ENCODE results near the gene KLHDC3.

KLHDC3 gene, protein sequence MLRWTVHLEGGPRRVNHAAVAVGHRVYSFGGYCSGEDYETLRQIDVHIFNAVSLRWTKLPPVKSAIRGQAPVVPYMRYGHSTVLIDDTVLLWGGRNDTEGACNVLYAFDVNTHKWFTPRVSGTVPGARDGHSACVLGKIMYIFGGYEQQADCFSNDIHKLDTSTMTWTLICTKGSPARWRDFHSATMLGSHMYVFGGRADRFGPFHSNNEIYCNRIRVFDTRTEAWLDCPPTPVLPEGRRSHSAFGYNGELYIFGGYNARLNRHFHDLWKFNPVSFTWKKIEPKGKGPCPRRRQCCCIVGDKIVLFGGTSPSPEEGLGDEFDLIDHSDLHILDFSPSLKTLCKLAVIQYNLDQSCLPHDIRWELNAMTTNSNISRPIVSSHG

GRCh38 chr6:43013843-43014433, at the start of gene KLHDC3, which contains the start of gene MEA1:
Gene KLHDC3, plus strand, starts transcription at chr6:43014249. Its CDS starts 2,944 bp downstream, at chr6:43017193.
Gene MEA1, minus strand, starts transcription at chr6:43013946. Its CDS starts 133 bp downstream, at chr6:43013813.
- H3K4me3 ChIP-seq (ENCODE audit: low read length) = peak within 1 kb of the TSS; percentile 89
- H3K27me3 ChIP-seq (ENCODE audit: control insufficient read depth, insufficient read depth, low read length) = no peaks in the 10 kb centered on the region
- H3K9ac ChIP-seq (ENCODE audit: low read length) = peak within 1 kb of the TSS; percentile 45
- H3K4me1 ChIP-seq (ENCODE audit: control insufficient read depth, insufficient read depth, low read length) = peaks cover 17% of the 10 kb centered on the region
- peaks cover 21% of the 10 kb centered on the region for H3K36me3 ChIP-seq (ENCODE audit: control insufficient read depth, insufficient read depth, low read length)
- H3K27ac ChIP-seq (ENCODE audit: low read depth, low read length) = peak within 1 kb of the TSS; percentile 73

DNA sequence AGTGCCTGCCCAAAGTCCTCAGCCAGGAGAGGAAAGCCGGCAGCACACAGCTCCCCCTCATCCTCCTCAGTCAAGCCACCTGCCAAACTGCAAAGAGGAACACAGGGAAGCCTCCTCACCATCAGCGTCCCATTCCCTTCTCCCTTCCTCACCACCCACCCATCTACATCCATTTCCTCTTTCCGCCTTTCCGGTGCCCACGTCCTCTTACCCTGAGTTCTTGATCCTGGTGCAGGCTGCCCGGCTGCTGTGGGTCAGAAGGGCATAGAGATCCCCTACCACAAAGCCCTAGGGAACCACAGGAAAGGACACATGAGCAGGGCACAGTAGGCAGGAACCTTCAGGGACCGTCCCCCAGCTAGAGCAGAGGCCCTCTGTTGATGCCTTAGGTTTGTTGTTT, 47.5 kb upstream of the KLHDC3 start:
- H3K4me3 ChIP-seq (ENCODE audit: low read length) = no peak overlapping the region
- no peak overlapping the region for H3K27ac ChIP-seq (ENCODE audit: low read depth, low read length)
- H3K4me1 ChIP-seq (ENCODE audit: control insufficient read depth, insufficient read depth, low read length) = no peaks in the 10 kb centered on the region
- no peaks in the 10 kb centered on the region for H3K27me3 ChIP-seq (ENCODE audit: control insufficient read depth, insufficient read depth, low read length)
- H3K36me3 ChIP-seq (ENCODE audit: control insufficient read depth, insufficient read depth, low read length) = peaks cover 16% of the 10 kb centered on the region
- no peak overlapping the region for H3K9ac ChIP-seq (ENCODE audit: low read length)

- Histone ChIP-seq H3K27ac (ENCODE audit: low read depth, low read length) (no peak overlapping the region), H3K36me3 (ENCODE audit: control insufficient read depth, insufficient read depth, low read length) (peaks cover 14% of the 10 kb centered on the region)
Observed at GRCh38 chr6:42967228-42967627, 46.8 kb upstream of the KLHDC3 start.

DNA sequence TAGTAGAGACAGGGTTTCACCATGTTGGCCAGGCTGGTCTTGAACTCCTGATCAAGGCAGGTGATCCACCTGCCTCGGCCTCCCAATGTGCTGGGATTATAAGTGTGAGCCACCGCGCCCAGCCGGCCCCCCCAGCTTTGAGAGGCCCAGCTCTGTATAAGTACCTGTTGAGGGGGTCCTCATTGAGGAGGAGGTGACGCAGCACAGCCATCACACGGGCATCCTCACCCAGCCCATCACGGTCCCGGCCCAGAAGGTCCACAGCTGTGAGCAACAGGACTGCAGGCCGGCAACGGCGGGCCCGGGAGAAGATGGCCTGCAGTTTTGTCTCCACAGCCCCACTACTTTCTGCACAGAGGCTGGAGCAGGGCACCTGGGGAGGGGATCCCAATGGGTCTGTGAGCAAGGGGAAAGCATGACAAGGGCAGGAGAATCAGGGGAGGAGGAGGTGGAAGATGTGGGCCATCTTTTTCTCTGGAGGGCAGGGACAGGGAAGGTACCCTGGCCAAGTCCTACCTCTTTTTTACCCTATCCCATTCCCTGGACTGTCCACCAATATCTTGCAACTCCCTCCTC, 45.8 kb upstream of the KLHDC3 start:
- Histone ChIP-seq H3K4me1 (ENCODE audit: control insufficient read depth, insufficient read depth, low read length) (no peaks in the 10 kb centered on the region), H3K9ac (ENCODE audit: low read length) (no peak overlapping the region), H3K36me3 (ENCODE audit: control insufficient read depth, insufficient read depth, low read length) (peaks cover 14% of the 10 kb centered on the region), H3K27me3 (ENCODE audit: control insufficient read depth, insufficient read depth, low read length) (no peaks in the 10 kb centered on the region), H3K27ac (ENCODE audit: low read depth, low read length) (no peak overlapping the region), H3K4me3 (ENCODE audit: low read length) (no peak overlapping the region)

More at GRCh38 chr6:42967228-42967627, 46.8 kb upstream of the KLHDC3 start:
- H3K27me3 ChIP-seq (ENCODE audit: control insufficient read depth, insufficient read depth, low read length) = no peaks in the 10 kb centered on the region
- no peak overlapping the region for H3K9ac ChIP-seq (ENCODE audit: low read length)
- H3K4me3 ChIP-seq (ENCODE audit: low read length) = no peak overlapping the region
- no peaks in the 10 kb centered on the region for H3K4me1 ChIP-seq (ENCODE audit: control insufficient read depth, insufficient read depth, low read length)

GRCh38 chr6:42968783-42969182, 45.3 kb upstream of the KLHDC3 start:
- peaks cover 12% of the 10 kb centered on the region for H3K36me3 ChIP-seq (ENCODE audit: control insufficient read depth, insufficient read depth, low read length)
- H3K4me1 ChIP-seq (ENCODE audit: control insufficient read depth, insufficient read depth, low read length) = no peaks in the 10 kb centered on the region
- H3K27ac ChIP-seq (ENCODE audit: low read depth, low read length) = no peak overlapping the region
- H3K4me3 ChIP-seq (ENCODE audit: low read length) = no peak overlapping the region
- no peak overlapping the region for H3K9ac ChIP-seq (ENCODE audit: low read length)
- no peaks in the 10 kb centered on the region for H3K27me3 ChIP-seq (ENCODE audit: control insufficient read depth, insufficient read depth, low read length)

GRCh38 chr6:42969431-42969830, 44.6 kb upstream of the KLHDC3 start:
- H3K27ac ChIP-seq (ENCODE audit: low read depth, low read length) = no peak overlapping the region
- H3K36me3 ChIP-seq (ENCODE audit: control insufficient read depth, insufficient read depth, low read length) = peaks cover 8% of the 10 kb centered on the region

DNA sequence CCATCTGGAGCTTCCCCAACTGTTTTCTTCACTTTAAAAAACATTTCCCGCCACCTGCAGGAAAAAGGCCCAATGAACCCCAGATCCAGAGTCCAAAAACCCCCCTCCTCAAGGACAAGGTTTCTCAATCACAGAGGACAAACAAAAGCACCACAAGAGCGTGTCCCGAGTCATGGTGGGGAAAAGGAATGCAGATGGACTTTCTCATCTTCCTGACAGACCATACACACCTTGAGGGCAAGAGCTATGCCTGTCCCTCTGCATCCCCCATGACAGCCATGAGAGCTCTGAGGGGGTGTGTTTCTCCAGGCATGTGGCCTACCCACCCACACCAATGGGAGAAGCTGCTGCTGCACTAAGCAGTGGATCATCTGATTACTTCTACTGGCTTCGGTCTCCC, 44.1 kb upstream of the KLHDC3 start:
- no peaks in the 10 kb centered on the region for H3K4me1 ChIP-seq (ENCODE audit: control insufficient read depth, insufficient read depth, low read length)
- H3K36me3 ChIP-seq (ENCODE audit: control insufficient read depth, insufficient read depth, low read length) = peaks cover 8% of the 10 kb centered on the region
- no peak overlapping the region for H3K9ac ChIP-seq (ENCODE audit: low read length)
- H3K27ac ChIP-seq (ENCODE audit: low read depth, low read length) = no peak overlapping the region
- H3K27me3 ChIP-seq (ENCODE audit: control insufficient read depth, insufficient read depth, low read length) = no peaks in the 10 kb centered on the region
- no peak overlapping the region for H3K4me3 ChIP-seq (ENCODE audit: low read length)

More at GRCh38 chr6:42969431-42969830, 44.6 kb upstream of the KLHDC3 start:
- no peaks in the 10 kb centered on the region for H3K4me1 ChIP-seq (ENCODE audit: control insufficient read depth, insufficient read depth, low read length)
- H3K4me3 ChIP-seq (ENCODE audit: low read length) = no peak overlapping the region
- H3K9ac ChIP-seq (ENCODE audit: low read length) = no peak overlapping the region
- H3K27me3 ChIP-seq (ENCODE audit: control insufficient read depth, insufficient read depth, low read length) = no peaks in the 10 kb centered on the region

DNA sequence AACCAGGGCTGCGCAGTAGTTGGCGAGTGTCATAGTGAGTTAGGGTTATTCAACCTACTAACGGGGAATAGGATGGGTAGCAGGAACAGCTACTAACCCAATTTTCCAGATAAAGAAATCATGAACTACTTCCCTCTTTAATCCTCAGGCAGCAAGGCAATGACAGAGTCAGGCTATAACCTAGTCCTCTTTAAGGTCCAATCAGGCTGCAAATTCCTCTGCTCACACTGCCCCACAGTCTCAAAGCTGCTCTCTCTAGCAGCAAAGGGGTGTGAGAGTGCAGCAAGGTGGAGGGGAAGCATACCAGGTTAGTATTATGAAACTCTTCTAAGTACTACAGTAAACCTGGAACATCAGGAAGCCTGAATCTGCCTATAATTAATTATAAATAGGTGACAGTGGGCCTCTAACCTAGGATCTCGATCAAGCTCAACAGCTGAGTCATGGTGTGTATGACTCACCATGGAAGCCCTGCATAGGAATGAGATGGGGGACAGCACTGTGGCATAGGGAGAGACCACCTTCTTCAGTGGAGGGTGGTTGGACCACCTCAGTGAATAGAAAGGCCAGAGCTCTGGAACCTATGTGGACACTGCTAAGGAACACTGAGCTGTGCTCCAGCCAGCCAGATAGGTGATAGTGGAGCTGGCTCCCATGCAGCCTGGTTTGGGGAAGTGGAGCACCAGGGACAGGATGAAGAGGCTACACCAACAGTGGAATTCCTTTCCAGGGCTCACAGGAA, 43.0 kb upstream of the KLHDC3 start:
- Histone ChIP-seq H3K27me3 (ENCODE audit: control insufficient read depth, insufficient read depth, low read length) (no peaks in the 10 kb centered on the region), H3K9ac (ENCODE audit: low read length) (no peak overlapping the region), H3K27ac (ENCODE audit: low read depth, low read length) (no peak overlapping the region), H3K4me1 (ENCODE audit: control insufficient read depth, insufficient read depth, low read length) (no peaks in the 10 kb centered on the region), H3K36me3 (ENCODE audit: control insufficient read depth, insufficient read depth, low read length) (peaks cover 6% of the 10 kb centered on the region), H3K4me3 (ENCODE audit: low read length) (no peak overlapping the region)

- Histone ChIP-seq H3K9ac (ENCODE audit: low read length) (no peak overlapping the region), H3K27ac (ENCODE audit: low read depth, low read length) (no peak overlapping the region), H3K36me3 (ENCODE audit: control insufficient read depth, insufficient read depth, low read length) (no peaks in the 10 kb centered on the region), H3K4me1 (ENCODE audit: control insufficient read depth, insufficient read depth, low read length) (no peaks in the 10 kb centered on the region), H3K4me3 (ENCODE audit: low read length) (no peak overlapping the region), H3K27me3 (ENCODE audit: control insufficient read depth, insufficient read depth, low read length) (no peaks in the 10 kb centered on the region)
Observed at GRCh38 chr6:42971746-42972327, 42.2 kb upstream of the KLHDC3 start.

GRCh38 chr6:42973926-42974325, 40.1 kb upstream of the KLHDC3 start:
- no peak overlapping the region for H3K27ac ChIP-seq (ENCODE audit: low read depth, low read length)
- H3K9ac ChIP-seq (ENCODE audit: low read length) = no peak overlapping the region
- H3K4me1 ChIP-seq (ENCODE audit: control insufficient read depth, insufficient read depth, low read length) = peaks cover 3% of the 10 kb centered on the region
- no peaks in the 10 kb centered on the region for H3K27me3 ChIP-seq (ENCODE audit: control insufficient read depth, insufficient read depth, low read length)
- no peak overlapping the region for H3K4me3 ChIP-seq (ENCODE audit: low read length)
- H3K36me3 ChIP-seq (ENCODE audit: control insufficient read depth, insufficient read depth, low read length) = no peaks in the 10 kb centered on the region

DNA sequence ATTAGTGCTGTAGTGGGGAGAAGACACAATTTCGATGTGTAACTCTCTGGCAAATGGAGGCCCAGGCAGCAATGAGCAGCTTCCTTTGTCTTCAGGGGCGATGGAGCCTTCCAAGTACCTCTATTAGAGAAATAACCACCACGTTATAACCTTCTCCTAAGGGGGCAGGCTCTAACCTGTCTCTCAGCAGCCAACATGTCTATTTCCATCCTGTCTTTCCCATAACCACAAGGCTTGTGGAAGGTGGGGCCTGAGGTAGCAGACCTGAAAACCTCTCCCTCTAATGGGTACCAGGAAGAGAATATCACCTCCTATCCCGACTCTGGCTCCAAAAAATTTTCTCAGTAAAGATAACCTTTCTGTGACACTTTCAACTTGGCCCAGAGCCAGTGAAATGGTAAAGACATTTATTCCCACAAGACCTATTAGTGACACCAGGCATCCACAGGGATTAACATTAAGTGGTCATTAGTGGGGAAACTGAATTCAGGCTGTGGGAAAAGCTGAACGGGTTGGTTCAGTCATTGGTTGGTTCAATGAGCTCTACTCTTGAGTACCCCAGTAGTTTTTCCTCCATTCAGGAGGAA, 39.0 kb upstream of the KLHDC3 start:
- Histone ChIP-seq H3K4me1 (ENCODE audit: control insufficient read depth, insufficient read depth, low read length) (peaks cover 6% of the 10 kb centered on the region), H3K36me3 (ENCODE audit: control insufficient read depth, insufficient read depth, low read length) (no peaks in the 10 kb centered on the region), H3K27ac (ENCODE audit: low read depth, low read length) (no peak overlapping the region), H3K9ac (ENCODE audit: low read length) (no peak overlapping the region), H3K27me3 (ENCODE audit: control insufficient read depth, insufficient read depth, low read length) (no peaks in the 10 kb centered on the region), H3K4me3 (ENCODE audit: low read length) (no peak overlapping the region)
